HEK293 (cell line): ENCODE results near the gene LBHD2.

Experiments used
- CTCF ChIA-PET: fragments of 350-600 bp; formaldehyde crosslinking; extraction: SDS; loops from one replicate; lab custom pipeline; 2021; ENCODE audit warnings: antibody characterized with exemption; lab: Yijun Ruan, JAX
- POLR2A ChIA-PET: fragments of 300-600 bp; formaldehyde crosslinking; extraction: SDS; loops from one replicate; lab custom pipeline; 2020; ENCODE audit warnings: antibody characterized with exemption, inconsistent platforms; lab: Yijun Ruan, JAX
- H3K27ac ChIP-seq: fragments of 200-500 bp; sonication (Bioruptor generic); 2 replicates; pipeline ENCODE4 v1.5.1; 2014; ENCODE audit warnings: low read depth, low read length, control low read depth, inconsistent platforms; ENCODE audit errors: extremely low read depth
- H3K36me3 ChIP-seq, 2 experiments: fragments of 200-500 bp in 1 of 2; sonication (Bioruptor generic) in 1 of 2; 1 replicate in 1 of 2; 2 replicates in 1 of 2; pipeline ENCODE4 v1.5.1; 2014 to 2017; ENCODE audit warnings: inconsistent platforms in 2 of 2, low read length in 2 of 2; ENCODE audit not compliant: control insufficient read depth in 2 of 2, insufficient read depth in 1 of 2
- H3K4me1 ChIP-seq: fragments of 200-500 bp; sonication (Bioruptor generic); 2 replicates; pipeline ENCODE4 v1.5.1; 2014; ENCODE audit warnings: mild to moderate bottlenecking, low read length, inconsistent platforms; ENCODE audit not compliant: control insufficient read depth, insufficient read depth
- H3K4me3 ChIP-seq: 2 replicates; pipeline ENCODE4 v1.5.1; 2011; ENCODE audit warnings: low read depth, mild to moderate bottlenecking, control low read depth, low read length, moderate library complexity
- H3K9me3 ChIP-seq: fragments of 200-500 bp; sonication (Bioruptor generic); 2 replicates; pipeline ENCODE4 v1.5.1; 2014; ENCODE audit warnings: low read depth, low read length, inconsistent platforms; ENCODE audit not compliant: control insufficient read depth, insufficient read depth
- EGR2 ChIP-seq: fragments of 450-650 bp; formaldehyde crosslinking; IDR thresholded peaks from 2 replicates; pipeline ENCODE4 v1.5.1; 2016; ENCODE audit warnings: low read depth, missing biosample characterization, missing genetic modification characterization
- GLI4 ChIP-seq: fragments of 450-650 bp; formaldehyde crosslinking; IDR thresholded peaks from 2 replicates; pipeline ENCODE4 v1.5.1; 2016; ENCODE audit warnings: missing biosample characterization, missing genetic modification characterization
- GLIS1 ChIP-seq: fragments of 450-650 bp; formaldehyde crosslinking; IDR thresholded peaks from 2 replicates; pipeline ENCODE4 v1.5.1; 2016; ENCODE audit warnings: missing biosample characterization, missing genetic modification characterization
- GLIS2 ChIP-seq: fragments of 450-650 bp; formaldehyde crosslinking; IDR thresholded peaks from 2 replicates; pipeline ENCODE4 v1.5.1; 2016; ENCODE audit warnings: missing biosample characterization, missing genetic modification characterization
- KLF17 ChIP-seq: fragments of 450-650 bp; formaldehyde crosslinking; IDR thresholded peaks from 2 replicates; pipeline ENCODE4 v1.5.1; 2016; ENCODE audit warnings: missing biosample characterization, missing genetic modification characterization
- OVOL3 ChIP-seq: fragments of 450-650 bp; formaldehyde crosslinking; IDR thresholded peaks from 2 replicates; pipeline ENCODE4 v1.5.1; 2016; ENCODE audit warnings: missing biosample characterization, missing genetic modification characterization
- ZBTB6 ChIP-seq: fragments of 450-650 bp; formaldehyde crosslinking; IDR thresholded peaks from 2 replicates; pipeline ENCODE4 v1.5.1; 2017; ENCODE audit warnings: missing biosample characterization, missing genetic modification characterization
- ZBTB7A ChIP-seq: fragments of 450-650 bp; formaldehyde crosslinking; IDR thresholded peaks from 2 replicates; pipeline ENCODE4 v1.5.1; 2016; ENCODE audit warnings: low read depth, missing biosample characterization, missing genetic modification characterization
- ZEB2 ChIP-seq: fragments of 450-650 bp; formaldehyde crosslinking; IDR thresholded peaks from 2 replicates; pipeline ENCODE4 v1.5.1; 2016; ENCODE audit warnings: missing biosample characterization, missing genetic modification characterization
- ZNF112 ChIP-seq: fragments of 450-650 bp; formaldehyde crosslinking; IDR thresholded peaks from 2 replicates; pipeline ENCODE4 v1.5.0; 2017; ENCODE audit warnings: missing biosample characterization, missing genetic modification characterization
- ZNF302 ChIP-seq: fragments of 450-650 bp; formaldehyde crosslinking; IDR thresholded peaks from 2 replicates; pipeline ENCODE4 v1.5.1; 2016; ENCODE audit warnings: missing biosample characterization, missing genetic modification characterization, low read depth
- ZNF311 ChIP-seq: fragments of 450-650 bp; formaldehyde crosslinking; IDR thresholded peaks from 2 replicates; pipeline ENCODE4 v1.5.1; 2017; ENCODE audit warnings: missing biosample characterization, missing genetic modification characterization, borderline replicate concordance
- ZNF350 ChIP-seq: fragments of 450-650 bp; formaldehyde crosslinking; IDR thresholded peaks from 2 replicates; pipeline ENCODE4 v1.5.0; 2017; ENCODE audit warnings: missing biosample characterization, mild to moderate bottlenecking, missing genetic modification characterization
- ZNF37A ChIP-seq: fragments of 450-650 bp; IDR thresholded peaks from 2 replicates; pipeline ENCODE4 v1.5.1; 2018; ENCODE audit warnings: missing biosample characterization, missing genetic modification characterization
- ZNF501 ChIP-seq: fragments of 450-650 bp; formaldehyde crosslinking; IDR thresholded peaks from 2 replicates; pipeline ENCODE4 v1.5.1; 2016; ENCODE audit warnings: missing biosample characterization, missing genetic modification characterization
- ZNF514 ChIP-seq: fragments of 450-650 bp; formaldehyde crosslinking; IDR thresholded peaks from 2 replicates; pipeline ENCODE4 v1.5.1; 2016; ENCODE audit warnings: missing biosample characterization, missing genetic modification characterization
- ZNF529 ChIP-seq: fragments of 450-650 bp; formaldehyde crosslinking; IDR thresholded peaks from 2 replicates; pipeline ENCODE4 v1.5.1; 2017; ENCODE audit warnings: missing genetic modification characterization, missing biosample characterization; ENCODE audit not compliant: insufficient replicate concordance
- ZNF548 ChIP-seq: fragments of 450-650 bp; formaldehyde crosslinking; IDR thresholded peaks from 2 replicates; pipeline ENCODE4 v1.5.1; 2016; ENCODE audit warnings: missing biosample characterization, missing genetic modification characterization
- ZNF561 ChIP-seq: fragments of 450-650 bp; IDR thresholded peaks from 2 replicates; pipeline ENCODE4 v1.5.1; 2018; ENCODE audit warnings: missing biosample characterization, missing genetic modification characterization, borderline replicate concordance
- ZNF600 ChIP-seq: fragments of 450-650 bp; formaldehyde crosslinking; IDR thresholded peaks from 2 replicates; pipeline ENCODE4 v1.5.1; 2016; ENCODE audit warnings: missing biosample characterization, missing genetic modification characterization
- ZNF654 ChIP-seq: fragments of 450-650 bp; formaldehyde crosslinking; IDR thresholded peaks from 2 replicates; pipeline ENCODE4 v1.5.1; 2016; ENCODE audit warnings: low read depth, missing biosample characterization, missing genetic modification characterization
- ZNF692 ChIP-seq: fragments of 450-650 bp; formaldehyde crosslinking; IDR thresholded peaks from 2 replicates; pipeline ENCODE4 v1.5.1; 2016; ENCODE audit warnings: missing biosample characterization, missing genetic modification characterization
- TF ChIP-seq, protein P1 (sequence below): fragments of 450-650 bp; formaldehyde crosslinking; IDR thresholded peaks from 2 replicates; pipeline ENCODE4 v1.5.1; 2017; ENCODE audit warnings: missing biosample characterization, missing genetic modification characterization
- TF ChIP-seq, protein P2 (sequence below): fragments of 450-650 bp; formaldehyde crosslinking; IDR thresholded peaks from 2 replicates; pipeline ENCODE4 v1.5.1; 2016; ENCODE audit warnings: missing biosample characterization, missing genetic modification characterization
- TF ChIP-seq, protein P3 (sequence below): fragments of 450-650 bp; IDR thresholded peaks from 2 replicates; pipeline ENCODE4 v1.5.1; 2018; ENCODE audit warnings: missing biosample characterization, missing genetic modification characterization

Gene LBHD2

GRCh38 chr14:103067231-103067954 is 16.6 kb upstream of the LBHD2 start (continued):
- no peak for TF ChIP-seq GLIS2 (tag by site-specific recombination)
- no peak for TF ChIP-seq OVOL3 (tag by site-specific recombination)
- peak; percentile 41; the same call in 1 of the 2 replicates for TF ChIP-seq ZEB2 (tag by site-specific recombination)
- TF ChIP-seq KLF17 (tag by site-specific recombination), result peak; percentile 82
- TF ChIP-seq, protein P1, sequence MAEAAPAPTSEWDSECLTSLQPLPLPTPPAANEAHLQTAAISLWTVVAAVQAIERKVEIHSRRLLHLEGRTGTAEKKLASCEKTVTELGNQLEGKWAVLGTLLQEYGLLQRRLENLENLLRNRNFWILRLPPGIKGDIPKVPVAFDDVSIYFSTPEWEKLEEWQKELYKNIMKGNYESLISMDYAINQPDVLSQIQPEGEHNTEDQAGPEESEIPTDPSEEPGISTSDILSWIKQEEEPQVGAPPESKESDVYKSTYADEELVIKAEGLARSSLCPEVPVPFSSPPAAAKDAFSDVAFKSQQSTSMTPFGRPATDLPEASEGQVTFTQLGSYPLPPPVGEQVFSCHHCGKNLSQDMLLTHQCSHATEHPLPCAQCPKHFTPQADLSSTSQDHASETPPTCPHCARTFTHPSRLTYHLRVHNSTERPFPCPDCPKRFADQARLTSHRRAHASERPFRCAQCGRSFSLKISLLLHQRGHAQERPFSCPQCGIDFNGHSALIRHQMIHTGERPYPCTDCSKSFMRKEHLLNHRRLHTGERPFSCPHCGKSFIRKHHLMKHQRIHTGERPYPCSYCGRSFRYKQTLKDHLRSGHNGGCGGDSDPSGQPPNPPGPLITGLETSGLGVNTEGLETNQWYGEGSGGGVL, result no peak
- no peak for TF ChIP-seq ZNF692
- no peak for TF ChIP-seq ZNF654 (tag by site-specific recombination)
- TF ChIP-seq GLIS1 (tag by site-specific recombination), result peak; percentile 24; the same call in 1 of the 2 replicates
- TF ChIP-seq GLI4 (tag by site-specific recombination), result no peak
- TF ChIP-seq ZNF529 (tag by site-specific recombination), result no peak
- TF ChIP-seq ZNF350 (tag by site-specific recombination), result no peak
- no peak for TF ChIP-seq ZNF302 (tag by site-specific recombination)
- TF ChIP-seq ZNF600 (tag by site-specific recombination), result peak; percentile 54
- no peak for TF ChIP-seq ZNF501 (tag by site-specific recombination)
- TF ChIP-seq ZNF514 (tag by site-specific recombination), result no peak
- TF ChIP-seq, all 188 proteins: peak for 12

- H3K36me3 ChIP-seq, result no peaks in the 10 kb centered on the region
- H3K4me1 ChIP-seq, result peaks cover 6% of the 10 kb centered on the region; the same call in 1 of the 2 replicates
- POLR2A ChIA-PET, result no interaction called here
- no peak for TF ChIP-seq OVOL3 (tag by site-specific recombination)
- TF ChIP-seq ZNF311 (tag by site-specific recombination), result no peak
- TF ChIP-seq, protein P1, result no peak
- TF ChIP-seq EGR2 (tag by site-specific recombination), result no peak
- no peak for TF ChIP-seq ZNF37A (tag by site-specific recombination)
- TF ChIP-seq ZNF548, result no peak
- TF ChIP-seq ZBTB6 (tag by site-specific recombination), result no peak
- no peak for TF ChIP-seq ZNF112 (tag by site-specific recombination)
- TF ChIP-seq, protein P2, sequence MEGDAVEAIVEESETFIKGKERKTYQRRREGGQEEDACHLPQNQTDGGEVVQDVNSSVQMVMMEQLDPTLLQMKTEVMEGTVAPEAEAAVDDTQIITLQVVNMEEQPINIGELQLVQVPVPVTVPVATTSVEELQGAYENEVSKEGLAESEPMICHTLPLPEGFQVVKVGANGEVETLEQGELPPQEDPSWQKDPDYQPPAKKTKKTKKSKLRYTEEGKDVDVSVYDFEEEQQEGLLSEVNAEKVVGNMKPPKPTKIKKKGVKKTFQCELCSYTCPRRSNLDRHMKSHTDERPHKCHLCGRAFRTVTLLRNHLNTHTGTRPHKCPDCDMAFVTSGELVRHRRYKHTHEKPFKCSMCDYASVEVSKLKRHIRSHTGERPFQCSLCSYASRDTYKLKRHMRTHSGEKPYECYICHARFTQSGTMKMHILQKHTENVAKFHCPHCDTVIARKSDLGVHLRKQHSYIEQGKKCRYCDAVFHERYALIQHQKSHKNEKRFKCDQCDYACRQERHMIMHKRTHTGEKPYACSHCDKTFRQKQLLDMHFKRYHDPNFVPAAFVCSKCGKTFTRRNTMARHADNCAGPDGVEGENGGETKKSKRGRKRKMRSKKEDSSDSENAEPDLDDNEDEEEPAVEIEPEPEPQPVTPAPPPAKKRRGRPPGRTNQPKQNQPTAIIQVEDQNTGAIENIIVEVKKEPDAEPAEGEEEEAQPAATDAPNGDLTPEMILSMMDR (tag by site-specific recombination), result no peak
- TF ChIP-seq, protein P3, sequence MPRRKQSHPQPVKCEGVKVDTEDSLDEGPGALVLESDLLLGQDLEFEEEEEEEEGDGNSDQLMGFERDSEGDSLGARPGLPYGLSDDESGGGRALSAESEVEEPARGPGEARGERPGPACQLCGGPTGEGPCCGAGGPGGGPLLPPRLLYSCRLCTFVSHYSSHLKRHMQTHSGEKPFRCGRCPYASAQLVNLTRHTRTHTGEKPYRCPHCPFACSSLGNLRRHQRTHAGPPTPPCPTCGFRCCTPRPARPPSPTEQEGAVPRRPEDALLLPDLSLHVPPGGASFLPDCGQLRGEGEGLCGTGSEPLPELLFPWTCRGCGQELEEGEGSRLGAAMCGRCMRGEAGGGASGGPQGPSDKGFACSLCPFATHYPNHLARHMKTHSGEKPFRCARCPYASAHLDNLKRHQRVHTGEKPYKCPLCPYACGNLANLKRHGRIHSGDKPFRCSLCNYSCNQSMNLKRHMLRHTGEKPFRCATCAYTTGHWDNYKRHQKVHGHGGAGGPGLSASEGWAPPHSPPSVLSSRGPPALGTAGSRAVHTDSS (tag by site-specific recombination), result no peak
- no peak for TF ChIP-seq ZBTB7A (tag by site-specific recombination)
- no peak for TF ChIP-seq ZNF561 (tag by site-specific recombination)
- CTCF ChIA-PET, result no interaction called here
- no peak overlapping the region for H3K27ac ChIP-seq
- no peak overlapping the region for H3K4me3 ChIP-seq
- H3K9me3 ChIP-seq, result no peaks in the 10 kb centered on the region
Observed at GRCh38 chr14:103068351-103069073, 15.5 kb upstream of the LBHD2 start.
